Stimulated activated CD4-positive, alpha-beta T cell treated with anti-CD3 and anti-CD28 coated beads, Interleukin-12 subunit alpha, Interleukin-12 subunit beta, amount 100 ng/mL, for 48 hours (primary cell): ENCODE data around the gene PARD3.
"Not testable (repeated sequence)": the region's sequence is repeated elsewhere in the genome, so short reads cannot be mapped to it uniquely, and the experiment has no call there.

ENCODE experiments used
- DNase-seq, 3 donors: peaks; one replicate each; pipeline ENCODE4 v3.0.0-alpha.2; 2020; ENCODE audit warnings: low read depth in 2 of 3, low spot score in 1 of 3

Gene PARD3

GRCh38 chr10:34281661-34282582, 533.2 kb downstream of the PARD3 start:
- DNase-seq = no peak

- DNase-seq = peak in 1 of 3 donors; percentile 5
These were observed 534.3 kb downstream of the PARD3 start for GRCh38 chr10:34280599-34281374.

- no peak for DNase-seq
These were observed 539.4 kb downstream of the PARD3 start for GRCh38 chr10:34275626-34276130.

- no peak for DNase-seq
These were observed 540.2 kb downstream of the PARD3 start for GRCh38 chr10:34274906-34275305.

GRCh38 chr10:34273340-34273739, 541.8 kb downstream of the PARD3 start:
- no peak for DNase-seq

GRCh38 chr10:34272316-34272715, 542.8 kb downstream of the PARD3 start:
- DNase-seq = no peak

- DNase-seq = not testable (repeated sequence)
These were observed 546.7 kb downstream of the PARD3 start for GRCh38 chr10:34268410-34268809.

GRCh38 chr10:34262985-34263384, 552.1 kb downstream of the PARD3 start:
- no peak for DNase-seq

GRCh38 chr10:34260904-34261303, 554.2 kb downstream of the PARD3 start:
- no peak for DNase-seq

GRCh38 chr10:34256216-34256615, 558.9 kb downstream of the PARD3 start:
- no peak for DNase-seq

- no peak for DNase-seq
These were observed 560.1 kb downstream of the PARD3 start for GRCh38 chr10:34255035-34255434.

GRCh38 chr10:34254596-34254995, 560.5 kb downstream of the PARD3 start:
- DNase-seq = peak in 2 of 3 donors; percentile 1 to 5

- no peak for DNase-seq
These were observed 563.0 kb downstream of the PARD3 start for GRCh38 chr10:34252111-34252510.

GRCh38 chr10:34251177-34251576, 563.9 kb downstream of the PARD3 start:
- no peak for DNase-seq

- no peak for DNase-seq
These were observed 564.4 kb downstream of the PARD3 start for GRCh38 chr10:34250722-34251121.

- DNase-seq = no peak
These were observed 565.5 kb downstream of the PARD3 start for GRCh38 chr10:34249634-34250033.

- no peak for DNase-seq
These were observed 567.5 kb downstream of the PARD3 start for GRCh38 chr10:34247560-34247959.

- DNase-seq = no peak
These were observed 570.2 kb downstream of the PARD3 start for GRCh38 chr10:34244756-34245484.

GRCh38 chr10:34241226-34242000, 573.7 kb downstream of the PARD3 start:
- no peak for DNase-seq

- DNase-seq = no peak
These were observed 575.1 kb downstream of the PARD3 start for GRCh38 chr10:34240039-34240438.
